ENCODE measurements around the gene ATXN1L.
"Not testable (repeated sequence)": the region's sequence is repeated elsewhere in the genome, so short reads cannot be mapped to it uniquely, and the experiment has no call there.

ATXN1L gene

GRCh38 chr16:71894921-71895678 lies 49.3 kb downstream of the ATXN1L start, which contains the start of gene IST1:
TSS of gene IST1 (plus strand) at chr16:71895531. CDS start at chr16:71915641, 20,110 bp downstream.
- FAIRE-seq: peak; percentile 23

DNA sequence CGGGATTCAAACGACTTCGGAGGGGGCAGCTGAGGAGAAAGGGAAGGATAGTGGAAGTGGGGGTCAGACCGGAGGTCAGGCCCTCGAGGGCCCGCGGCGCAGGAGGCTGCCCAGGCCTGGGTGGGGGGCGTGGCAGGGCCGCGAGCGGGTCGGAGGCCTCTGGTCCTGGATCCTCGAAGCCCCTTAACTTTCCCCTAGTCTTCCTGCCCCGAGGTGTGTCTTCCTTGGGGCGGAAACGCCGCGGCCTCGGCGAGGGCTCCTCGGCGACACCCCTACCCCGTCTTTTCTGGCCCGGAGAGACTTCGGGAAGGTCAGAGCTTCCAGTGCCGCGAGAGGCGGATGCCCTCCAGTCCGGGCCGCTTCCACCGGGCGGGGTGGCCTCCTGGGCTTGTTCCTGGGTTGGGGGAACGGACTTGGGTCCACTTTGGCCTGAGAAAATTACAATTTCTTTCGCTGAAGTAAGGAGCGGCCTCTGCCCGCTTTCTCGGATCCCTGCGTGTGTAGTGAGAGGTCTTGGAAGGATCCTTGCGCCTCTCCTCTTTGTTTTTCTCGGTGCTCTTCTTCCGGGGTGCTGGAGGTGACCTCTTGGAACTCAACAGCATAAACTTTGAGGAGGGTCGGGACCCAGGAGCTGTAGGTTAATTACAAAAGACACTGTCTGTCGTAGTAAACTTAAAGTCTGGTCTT lies 50.0 kb downstream of the ATXN1L start:
- no peak for FAIRE-seq

DNA sequence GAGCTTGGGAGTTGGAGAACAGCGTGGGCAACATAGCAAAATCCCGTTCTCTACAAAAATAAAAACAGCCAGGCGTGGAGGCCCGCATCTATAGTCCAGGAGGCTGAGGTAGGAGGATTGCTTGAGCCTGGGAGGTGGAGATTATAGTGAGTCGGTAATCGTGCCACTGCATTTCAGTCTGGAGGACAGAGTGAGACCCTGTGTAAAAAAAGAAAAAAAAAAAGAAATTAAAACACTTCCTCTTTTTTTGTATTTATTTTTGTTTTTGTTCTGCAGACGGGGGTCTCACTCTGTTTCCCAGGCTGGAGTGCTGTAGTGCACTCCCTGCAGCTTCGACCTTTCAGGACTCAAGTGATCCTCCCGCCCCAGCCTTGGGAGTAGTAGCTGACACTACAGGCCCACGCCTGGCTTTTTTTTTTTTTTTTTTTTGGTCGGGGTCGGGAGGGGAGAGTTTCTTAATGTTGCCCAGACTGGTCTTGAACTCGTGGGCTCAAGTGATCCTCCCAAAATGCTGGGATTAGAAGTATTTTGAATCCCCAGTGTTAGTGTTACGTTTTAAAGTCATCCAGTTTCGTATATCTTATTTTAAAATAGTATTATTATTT lies 51.1 kb downstream of the ATXN1L start:
- FAIRE-seq: no peak

GRCh38 chr16:71899171-71899570 lies 53.4 kb downstream of the ATXN1L start:
- FAIRE-seq: no peak

DNA sequence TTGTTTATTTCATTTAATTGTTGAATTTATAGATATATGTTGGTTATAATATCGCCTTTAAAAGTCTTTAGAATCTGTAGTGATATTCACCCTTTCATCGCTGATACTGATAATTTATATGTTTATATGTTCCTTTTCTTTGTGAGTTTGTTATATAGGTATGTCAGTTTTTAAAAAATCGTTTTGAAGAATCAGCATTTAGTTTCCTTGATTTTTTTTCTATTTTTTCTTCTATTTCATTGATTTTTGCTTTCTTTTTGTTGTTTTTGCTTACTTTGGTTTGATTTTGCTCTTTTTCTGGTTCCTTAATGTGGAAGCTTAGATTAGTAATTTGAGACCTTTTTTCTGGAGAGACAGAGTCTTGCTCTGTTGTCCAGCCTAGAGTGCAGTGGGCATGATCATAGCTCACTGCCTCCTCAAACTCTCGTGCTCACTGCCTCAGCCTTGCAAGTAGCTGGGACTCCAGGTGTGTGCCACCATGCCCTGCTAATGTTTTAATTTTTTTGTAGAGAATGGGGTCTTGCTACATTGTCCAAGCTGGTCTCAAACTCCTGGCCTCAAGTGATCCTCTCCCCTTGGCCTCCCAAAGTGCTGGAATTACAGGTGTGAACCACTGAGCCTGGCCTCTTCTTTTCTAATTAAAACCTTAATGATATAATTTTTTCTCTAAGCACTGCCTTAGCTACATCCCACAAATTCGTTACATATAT lies 57.0 kb downstream of the ATXN1L start:
- FAIRE-seq: no peak

DNA sequence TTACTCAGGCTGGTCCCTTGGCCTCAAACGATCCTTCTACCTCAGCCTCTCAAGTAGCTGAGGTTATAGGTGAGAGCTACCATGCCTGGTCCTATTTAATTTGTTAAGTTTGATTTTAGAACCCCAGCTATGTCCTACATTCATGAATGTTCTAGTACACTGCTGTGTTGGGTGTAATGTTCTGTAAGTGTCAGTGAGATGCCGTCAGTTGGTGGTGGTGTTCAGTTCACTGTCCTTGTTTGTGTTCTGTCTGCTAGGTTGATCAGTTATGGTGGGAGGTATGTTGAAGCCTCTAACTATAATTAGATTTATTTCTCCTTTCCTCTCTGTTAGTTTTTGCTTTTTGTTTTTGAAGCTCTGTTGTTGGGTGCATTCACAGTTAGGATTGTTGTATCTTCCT lies 57.8 kb downstream of the ATXN1L start:
- no peak for FAIRE-seq

DNA sequence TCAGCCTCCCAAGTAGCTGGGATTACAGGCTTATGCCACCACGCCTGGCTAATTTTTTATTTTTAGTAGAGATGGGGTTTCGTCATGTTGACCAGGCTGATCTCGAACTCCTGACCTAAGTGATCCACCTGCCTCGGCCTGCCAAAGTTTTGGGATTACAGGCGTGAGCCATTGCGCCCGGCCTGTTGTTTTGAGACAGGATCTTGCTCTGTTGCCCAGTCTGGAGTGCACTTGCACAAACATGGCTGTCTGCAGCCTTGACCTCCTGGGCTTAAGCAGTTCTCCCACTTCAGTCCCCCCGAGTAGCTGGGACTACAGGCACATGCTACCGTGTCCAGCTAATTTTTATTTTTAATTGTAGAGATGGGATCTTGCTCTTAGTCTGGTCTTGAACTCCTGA lies 58.5 kb downstream of the ATXN1L start:
- no peak for FAIRE-seq

- not testable (repeated sequence) for FAIRE-seq
Observed at GRCh38 chr16:71905765-71906164, 60.0 kb downstream of the ATXN1L start.
